Hepatocyte (in vitro differentiated cells): ENCODE data around the gene ZNF423.

Source experiments
- CTCF ChIP-seq: fragments of 200-600 bp; sonication (generic); IDR thresholded peaks from 2 replicates; pipeline ENCODE4 v1.5.1; 2016; ENCODE audit warnings: antibody characterized with exemption, mild to moderate bottlenecking; ENCODE audit not compliant: poor library complexity
- EZH2 ChIP-seq: fragments of 200-600 bp; sonication (generic); IDR thresholded peaks from 2 replicates; pipeline ENCODE4 v1.6.1; 2016; ENCODE audit warnings: antibody characterized with exemption, mild to moderate bottlenecking, borderline replicate concordance
- EZH2phosphoT487 ChIP-seq: fragments of 200-600 bp; sonication (generic); IDR thresholded peaks from one replicate; pipeline ENCODE4 v1.6.1; 2018; ENCODE audit warnings: antibody characterized with exemption, mild to moderate bottlenecking, low read depth, moderate library complexity; ENCODE audit not compliant: unreplicated experiment, severe bottlenecking

GRCh38 chr16:49664221-49665215 is 191.4 kb downstream of the ZNF423 start:
- TF ChIP-seq CTCF = no peak
- no peak for TF ChIP-seq EZH2
- TF ChIP-seq EZH2phosphoT487 = no peak
